Measurements from ENCODE around the gene AOPEP. TPM values are rescaled to one million over a fixed set of nuclear protein-coding genes. Genes with fewer than 3 reads are reported as not detected.
A peak's percentile ranks its signal among the peaks of the same experiment; 100 is the strongest.

The AOPEP gene
- polyA plus RNA-seq, 1 of the 3 experiments (the other 2 are of a cell fraction), result 54.6 TPM

DNA sequence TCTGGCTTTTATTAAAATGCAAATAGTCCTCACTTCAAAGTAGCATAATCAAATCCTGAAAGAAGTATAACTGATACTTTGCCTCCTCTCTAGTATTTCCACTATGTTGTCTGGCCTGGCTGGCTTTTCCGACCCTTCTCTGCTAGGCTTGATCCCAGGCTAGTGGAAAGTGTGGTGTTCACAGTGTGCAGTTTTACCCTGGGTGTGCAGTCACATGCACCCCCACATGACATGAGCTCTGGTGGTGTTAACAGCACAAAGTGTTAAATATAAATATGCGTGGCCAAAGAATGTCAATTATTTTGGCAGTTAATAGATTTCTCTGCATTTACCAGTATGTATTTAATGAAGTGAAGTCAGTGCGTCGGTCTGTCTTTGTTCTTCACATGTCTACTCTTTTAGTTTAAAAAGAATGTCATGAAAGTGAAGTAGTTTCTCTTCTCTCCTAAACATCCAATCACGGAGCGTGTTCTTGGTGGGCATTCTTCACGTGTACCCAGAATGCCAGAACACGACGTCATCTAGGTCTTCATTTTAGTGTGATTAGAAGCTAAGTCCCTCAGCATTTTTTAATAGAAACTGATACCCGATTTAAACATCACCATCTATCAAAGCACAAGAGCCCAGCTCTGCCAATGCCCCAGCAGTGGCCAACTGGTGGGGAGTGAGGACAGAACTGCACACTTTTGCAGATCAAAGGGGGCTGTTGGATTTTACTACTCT lies 304.6 kb downstream of the AOPEP start:
- POLR2A ChIA-PET, result no interaction called here
- no peak overlapping the region for H3K4me2 ChIP-seq

More for the DNA sequence above, 304.6 kb downstream of the AOPEP start:
- H3K27ac ChIP-seq (ENCODE audit: low read depth in 2 of 2, low read length in 1 of 2), result peak overlapping the region in 1 of 2 experiments; percentile 58; a peak in 2 of 4 replicates
- H3K4me3 ChIP-seq (ENCODE audit: low read depth in 2 of 2, low read length in 1 of 2), result no peak overlapping the region
- H2AFZ ChIP-seq (ENCODE audit: low read depth), result no peak overlapping the region
- H3K4me1 ChIP-seq (ENCODE audit: control insufficient read depth in 1 of 2, insufficient read depth in 2 of 2, low read depth in 1 of 2, low read length in 1 of 2), result peaks cover 11 to 50% of the 10 kb centered on the region in 2 experiments; a peak in 3 of 4 replicates
- CTCF ChIA-PET, result interaction anchor here (1.0 to 1.2 kb wide), 3 partner anchors 14 to 238 kb away, joined by 3 read pairs; no protein-coding TSS in a partner anchor
- no peaks in the 10 kb centered on the region for H3K9me3 ChIP-seq
- peaks cover 98% of the 10 kb centered on the region for H3K79me2 ChIP-seq (ENCODE audit: insufficient read depth)
- H3F3A ChIP-seq (replicated peaks; ENCODE audit: insufficient read depth), result peaks cover 3% of the 10 kb centered on the region
- no peak for DNase-seq
- H3K36me3 ChIP-seq (replicated peaks in 1 of 2; ENCODE audit: control insufficient read depth in 1 of 2, insufficient read depth in 2 of 2, low read length in 1 of 2), result peaks cover 23 to 82% of the 10 kb centered on the region in 2 experiments
- H4K20me1 ChIP-seq (ENCODE audit: insufficient read depth), result peaks cover 53% of the 10 kb centered on the region
- H3K9ac ChIP-seq, result no peak overlapping the region
- no peaks in the 10 kb centered on the region for H3K9me2 ChIP-seq
- H3K27me3 ChIP-seq (ENCODE audit: insufficient read depth), result no peaks in the 10 kb centered on the region
- 93% methylated on average over 10 of the region's 10 CpGs for WGBS (ENCODE audit: low lambda C conversion rate)
- TF ChIP-seq YY1 (IDR thresholded peaks at IDR 0.05; ENCODE audit: low read depth) (no peak), CHD2 (IDR thresholded peaks at IDR 0.05; ENCODE audit: low read length, partially characterized antibody) (no peak), GABPA (IDR thresholded peaks at IDR 0.05; ENCODE audit: low read depth) (no peak), MEF2A (IDR thresholded peaks at IDR 0.05; ENCODE audit: borderline replicate concordance, low read depth) (no peak), RCOR1 (IDR thresholded peaks at IDR 0.05; ENCODE audit: low read length) (no peak), RAD21 (IDR thresholded peaks at IDR 0.05; ENCODE audit: low read length) (no peak), POLR2AphosphoS5 (IDR thresholded peaks at IDR 0.05; ENCODE audit: low read depth, low read length) (no peak), EP300 (IDR thresholded peaks at IDR 0.05; ENCODE audit: borderline replicate concordance in 1 of 2, low read depth in 1 of 2, low read length in 1 of 2) (no peak), MXI1 (IDR thresholded peaks at IDR 0.05; ENCODE audit: low read depth, low read length) (no peak), FOSL2 (IDR thresholded peaks at IDR 0.05; ENCODE audit: borderline replicate concordance, low read depth) (no peak), TCF12 (IDR thresholded peaks at IDR 0.05) (no peak), TAF1 (IDR thresholded peaks at IDR 0.05; ENCODE audit: borderline replicate concordance, low read depth, low read length) (no peak), RXRA (IDR thresholded peaks at IDR 0.05; ENCODE audit: borderline replicate concordance, low read depth) (no peak), NRF1 (IDR thresholded peaks at IDR 0.05; ENCODE audit: low read depth, low read length) (no peak)
- TF ChIP-seq, protein P1, sequence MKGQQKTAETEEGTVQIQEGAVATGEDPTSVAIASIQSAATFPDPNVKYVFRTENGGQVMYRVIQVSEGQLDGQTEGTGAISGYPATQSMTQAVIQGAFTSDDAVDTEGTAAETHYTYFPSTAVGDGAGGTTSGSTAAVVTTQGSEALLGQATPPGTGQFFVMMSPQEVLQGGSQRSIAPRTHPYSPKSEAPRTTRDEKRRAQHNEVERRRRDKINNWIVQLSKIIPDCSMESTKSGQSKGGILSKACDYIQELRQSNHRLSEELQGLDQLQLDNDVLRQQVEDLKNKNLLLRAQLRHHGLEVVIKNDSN (IDR thresholded peaks at IDR 0.05; ENCODE audit: borderline replicate concordance, low read depth), result no peak
- TF ChIP-seq, protein P2, sequence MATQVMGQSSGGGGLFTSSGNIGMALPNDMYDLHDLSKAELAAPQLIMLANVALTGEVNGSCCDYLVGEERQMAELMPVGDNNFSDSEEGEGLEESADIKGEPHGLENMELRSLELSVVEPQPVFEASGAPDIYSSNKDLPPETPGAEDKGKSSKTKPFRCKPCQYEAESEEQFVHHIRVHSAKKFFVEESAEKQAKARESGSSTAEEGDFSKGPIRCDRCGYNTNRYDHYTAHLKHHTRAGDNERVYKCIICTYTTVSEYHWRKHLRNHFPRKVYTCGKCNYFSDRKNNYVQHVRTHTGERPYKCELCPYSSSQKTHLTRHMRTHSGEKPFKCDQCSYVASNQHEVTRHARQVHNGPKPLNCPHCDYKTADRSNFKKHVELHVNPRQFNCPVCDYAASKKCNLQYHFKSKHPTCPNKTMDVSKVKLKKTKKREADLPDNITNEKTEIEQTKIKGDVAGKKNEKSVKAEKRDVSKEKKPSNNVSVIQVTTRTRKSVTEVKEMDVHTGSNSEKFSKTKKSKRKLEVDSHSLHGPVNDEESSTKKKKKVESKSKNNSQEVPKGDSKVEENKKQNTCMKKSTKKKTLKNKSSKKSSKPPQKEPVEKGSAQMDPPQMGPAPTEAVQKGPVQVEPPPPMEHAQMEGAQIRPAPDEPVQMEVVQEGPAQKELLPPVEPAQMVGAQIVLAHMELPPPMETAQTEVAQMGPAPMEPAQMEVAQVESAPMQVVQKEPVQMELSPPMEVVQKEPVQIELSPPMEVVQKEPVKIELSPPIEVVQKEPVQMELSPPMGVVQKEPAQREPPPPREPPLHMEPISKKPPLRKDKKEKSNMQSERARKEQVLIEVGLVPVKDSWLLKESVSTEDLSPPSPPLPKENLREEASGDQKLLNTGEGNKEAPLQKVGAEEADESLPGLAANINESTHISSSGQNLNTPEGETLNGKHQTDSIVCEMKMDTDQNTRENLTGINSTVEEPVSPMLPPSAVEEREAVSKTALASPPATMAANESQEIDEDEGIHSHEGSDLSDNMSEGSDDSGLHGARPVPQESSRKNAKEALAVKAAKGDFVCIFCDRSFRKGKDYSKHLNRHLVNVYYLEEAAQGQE (IDR thresholded peaks at IDR 0.05; ENCODE audit: low read depth, low read length), result no peak
- TF ChIP-seq, protein P3, sequence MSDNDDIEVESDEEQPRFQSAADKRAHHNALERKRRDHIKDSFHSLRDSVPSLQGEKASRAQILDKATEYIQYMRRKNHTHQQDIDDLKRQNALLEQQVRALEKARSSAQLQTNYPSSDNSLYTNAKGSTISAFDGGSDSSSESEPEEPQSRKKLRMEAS (IDR thresholded peaks at IDR 0.05; ENCODE audit: low read depth), result no peak
- TF ChIP-seq, protein P4, sequence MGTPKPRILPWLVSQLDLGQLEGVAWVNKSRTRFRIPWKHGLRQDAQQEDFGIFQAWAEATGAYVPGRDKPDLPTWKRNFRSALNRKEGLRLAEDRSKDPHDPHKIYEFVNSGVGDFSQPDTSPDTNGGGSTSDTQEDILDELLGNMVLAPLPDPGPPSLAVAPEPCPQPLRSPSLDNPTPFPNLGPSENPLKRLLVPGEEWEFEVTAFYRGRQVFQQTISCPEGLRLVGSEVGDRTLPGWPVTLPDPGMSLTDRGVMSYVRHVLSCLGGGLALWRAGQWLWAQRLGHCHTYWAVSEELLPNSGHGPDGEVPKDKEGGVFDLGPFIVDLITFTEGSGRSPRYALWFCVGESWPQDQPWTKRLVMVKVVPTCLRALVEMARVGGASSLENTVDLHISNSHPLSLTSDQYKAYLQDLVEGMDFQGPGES (IDR thresholded peaks at IDR 0.05; ENCODE audit: low read depth, low read length), result no peak
- TF ChIP-seq, protein P5, sequence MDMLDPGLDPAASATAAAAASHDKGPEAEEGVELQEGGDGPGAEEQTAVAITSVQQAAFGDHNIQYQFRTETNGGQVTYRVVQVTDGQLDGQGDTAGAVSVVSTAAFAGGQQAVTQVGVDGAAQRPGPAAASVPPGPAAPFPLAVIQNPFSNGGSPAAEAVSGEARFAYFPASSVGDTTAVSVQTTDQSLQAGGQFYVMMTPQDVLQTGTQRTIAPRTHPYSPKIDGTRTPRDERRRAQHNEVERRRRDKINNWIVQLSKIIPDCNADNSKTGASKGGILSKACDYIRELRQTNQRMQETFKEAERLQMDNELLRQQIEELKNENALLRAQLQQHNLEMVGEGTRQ (IDR thresholded peaks at IDR 0.05; ENCODE audit: borderline replicate concordance, low read depth, low read length), result no peak
